HEK293 (cell line): ENCODE results near the gene SLC38A1.

Source experiments
- ATF2 ChIP-seq: fragments of 450-650 bp; formaldehyde crosslinking; IDR thresholded peaks from 2 replicates; pipeline ENCODE4 v1.5.1; 2016; ENCODE audit warnings: missing biosample characterization, missing genetic modification characterization, low read depth
- EGR2 ChIP-seq: fragments of 450-650 bp; formaldehyde crosslinking; IDR thresholded peaks from 2 replicates; pipeline ENCODE4 v1.5.1; 2016; ENCODE audit warnings: low read depth, missing biosample characterization, missing genetic modification characterization
- GFI1B ChIP-seq: fragments of 450-650 bp; formaldehyde crosslinking; IDR thresholded peaks from 2 replicates; pipeline ENCODE4 v1.5.1; 2016; ENCODE audit warnings: missing biosample characterization, missing genetic modification characterization
- GLI2 ChIP-seq: fragments of 450-650 bp; formaldehyde crosslinking; IDR thresholded peaks from 2 replicates; pipeline ENCODE4; 2017; ENCODE audit warnings: missing biosample characterization, missing genetic modification characterization, low read depth, borderline replicate concordance
- GLI4 ChIP-seq: fragments of 450-650 bp; formaldehyde crosslinking; IDR thresholded peaks from 2 replicates; pipeline ENCODE4 v1.5.1; 2016; ENCODE audit warnings: missing biosample characterization, missing genetic modification characterization
- IKZF3 ChIP-seq: fragments of 450-650 bp; IDR thresholded peaks from 2 replicates; pipeline ENCODE4 v1.5.0; 2018; ENCODE audit warnings: missing biosample characterization, mild to moderate bottlenecking, missing genetic modification characterization, moderate library complexity
- PBX3 ChIP-seq: sonication (generic); formaldehyde crosslinking; IDR thresholded peaks from 2 replicates; pipeline ENCODE4 v1.8.1; 2022; ENCODE audit warnings: mild to moderate bottlenecking, moderate library complexity, missing genetic modification reagents
- ZBTB1 ChIP-seq: fragments of 450-650 bp; formaldehyde crosslinking; IDR thresholded peaks from 2 replicates; pipeline ENCODE4 v1.5.1; 2016; ENCODE audit warnings: missing biosample characterization, missing genetic modification characterization
- ZBTB7A ChIP-seq: fragments of 450-650 bp; formaldehyde crosslinking; IDR thresholded peaks from 2 replicates; pipeline ENCODE4 v1.5.1; 2016; ENCODE audit warnings: low read depth, missing biosample characterization, missing genetic modification characterization
- ZFP41 ChIP-seq: fragments of 450-650 bp; formaldehyde crosslinking; IDR thresholded peaks from 2 replicates; pipeline ENCODE4 v1.5.1; 2016; ENCODE audit warnings: missing biosample characterization, missing genetic modification characterization, borderline replicate concordance
- ZNF10 ChIP-seq: fragments of 450-650 bp; formaldehyde crosslinking; IDR thresholded peaks from 2 replicates; pipeline ENCODE4 v1.5.1; 2017; ENCODE audit warnings: missing biosample characterization, missing genetic modification characterization
- ZNF174 ChIP-seq: fragments of 450-650 bp; formaldehyde crosslinking; IDR thresholded peaks from 2 replicates; pipeline ENCODE4 v1.5.0; 2017; ENCODE audit warnings: missing biosample characterization, mild to moderate bottlenecking, missing genetic modification characterization
- ZNF26 ChIP-seq: fragments of 450-650 bp; formaldehyde crosslinking; IDR thresholded peaks from 2 replicates; pipeline ENCODE4 v1.5.1; 2016; ENCODE audit warnings: missing biosample characterization, missing genetic modification characterization
- ZNF274 ChIP-seq, 2 experiments: fragments of 200-500 bp in 1 of 2; fragments of 450-650 bp in 1 of 2; sonication (Bioruptor generic) in 1 of 2; formaldehyde crosslinking in 1 of 2; IDR thresholded peaks; 2 replicates each; pipeline versions ENCODE4 v1.5.1 to v1.6.1; 2014 to 2016; ENCODE audit warnings: borderline replicate concordance in 1 of 2, inconsistent platforms in 1 of 2, low read length in 1 of 2, missing biosample characterization in 1 of 2, missing genetic modification characterization in 1 of 2
- ZNF311 ChIP-seq: fragments of 450-650 bp; formaldehyde crosslinking; IDR thresholded peaks from 2 replicates; pipeline ENCODE4 v1.5.1; 2017; ENCODE audit warnings: missing biosample characterization, missing genetic modification characterization, borderline replicate concordance
- ZNF335 ChIP-seq: fragments of 450-650 bp; formaldehyde crosslinking; conservative IDR thresholded peaks from 2 replicates; pipeline ENCODE4 v1.5.1; 2016; ENCODE audit warnings: missing biosample characterization, missing genetic modification characterization
- ZNF350 ChIP-seq: fragments of 450-650 bp; formaldehyde crosslinking; IDR thresholded peaks from 2 replicates; pipeline ENCODE4 v1.5.0; 2017; ENCODE audit warnings: missing biosample characterization, mild to moderate bottlenecking, missing genetic modification characterization
- ZNF37A ChIP-seq: fragments of 450-650 bp; IDR thresholded peaks from 2 replicates; pipeline ENCODE4 v1.5.1; 2018; ENCODE audit warnings: missing biosample characterization, missing genetic modification characterization
- ZNF404 ChIP-seq: fragments of 450-650 bp; formaldehyde crosslinking; IDR thresholded peaks from 2 replicates; pipeline ENCODE4 v1.5.1; 2017; ENCODE audit warnings: missing biosample characterization, missing genetic modification characterization
- ZNF416 ChIP-seq: fragments of 450-650 bp; formaldehyde crosslinking; IDR thresholded peaks from 2 replicates; pipeline ENCODE4 v1.5.1; 2016; ENCODE audit warnings: missing biosample characterization, missing genetic modification characterization
- ZNF423 ChIP-seq: fragments of 450-650 bp; formaldehyde crosslinking; IDR thresholded peaks from 2 replicates; pipeline ENCODE4 v1.5.1; 2016; ENCODE audit warnings: missing biosample characterization, missing genetic modification characterization
- ZNF473 ChIP-seq: fragments of 450-650 bp; formaldehyde crosslinking; IDR thresholded peaks from 2 replicates; pipeline ENCODE4 v1.5.1; 2017; ENCODE audit warnings: missing biosample characterization, missing genetic modification characterization
- ZNF544 ChIP-seq: fragments of 450-650 bp; formaldehyde crosslinking; IDR thresholded peaks from 2 replicates; pipeline ENCODE4 v1.5.0; 2017; ENCODE audit warnings: missing biosample characterization, missing genetic modification characterization
- ZNF555 ChIP-seq: fragments of 450-650 bp; formaldehyde crosslinking; conservative IDR thresholded peaks from 2 replicates; pipeline ENCODE4 v1.5.1; 2017; ENCODE audit warnings: missing biosample characterization, mild to moderate bottlenecking, missing genetic modification characterization, inconsistent platforms
- ZNF585B ChIP-seq: fragments of 450-650 bp; formaldehyde crosslinking; IDR thresholded peaks from 2 replicates; pipeline ENCODE4 v1.5.1; 2016; ENCODE audit warnings: missing biosample characterization, missing genetic modification characterization
- ZNF658 ChIP-seq: fragments of 450-650 bp; formaldehyde crosslinking; IDR thresholded peaks from 2 replicates; pipeline ENCODE4; 2016; ENCODE audit warnings: missing biosample characterization, missing genetic modification characterization
- ZNF707 ChIP-seq: fragments of 450-650 bp; formaldehyde crosslinking; IDR thresholded peaks from 2 replicates; pipeline ENCODE4 v1.5.1; 2016; ENCODE audit warnings: missing biosample characterization, missing genetic modification characterization
- ZNF791 ChIP-seq: fragments of 450-650 bp; formaldehyde crosslinking; IDR thresholded peaks from 2 replicates; pipeline ENCODE4 v1.5.1; 2016; ENCODE audit warnings: missing biosample characterization, missing genetic modification characterization
- ZSCAN23 ChIP-seq: fragments of 450-650 bp; formaldehyde crosslinking; IDR thresholded peaks from 2 replicates; pipeline ENCODE4 v1.5.1; 2016; ENCODE audit warnings: missing biosample characterization, missing genetic modification characterization
- TF ChIP-seq, protein P1 (sequence below): fragments of 450-650 bp; formaldehyde crosslinking; IDR thresholded peaks from 2 replicates; pipeline ENCODE4 v1.5.1; 2017; ENCODE audit warnings: missing biosample characterization, missing genetic modification characterization
- TF ChIP-seq, protein P2 (sequence below): fragments of 450-650 bp; formaldehyde crosslinking; IDR thresholded peaks from 2 replicates; pipeline ENCODE4 v1.5.1; 2017; ENCODE audit warnings: missing biosample characterization, missing genetic modification characterization

SLC38A1 gene

GRCh38 chr12:46160101-46160980, 108.5 kb downstream of the SLC38A1 start (continued):
- TF ChIP-seq ATF2 (tag by site-specific recombination) (peak; percentile 54), ZSCAN23 (tag by site-specific recombination) (no peak), GLI2 (tag by site-specific recombination) (peak; percentile 33), ZNF791 (no peak), ZNF707 (tag by site-specific recombination) (no peak), ZNF335 (peak; percentile 92), ZNF26 (tag by site-specific recombination) (no peak), ZBTB1 (no peak), ZNF585B (tag by site-specific recombination) (no peak), ZNF174 (tag by site-specific recombination) (no peak), ZNF10 (tag by site-specific recombination) (peak; percentile 55; the same call in 1 of the 2 replicates), ZNF658 (no peak), ZNF416 (no peak), ZFP41 (no peak), GFI1B (tag by site-specific recombination) (peak; percentile 13; the same call in 1 of the 2 replicates), ZNF555 (tag by site-specific recombination) (no peak), ZNF350 (tag by site-specific recombination) (no peak), GLI4 (tag by site-specific recombination) (no peak), ZNF473 (tag by site-specific recombination) (no peak), ZNF311 (tag by site-specific recombination) (no peak), IKZF3 (tag by site-specific recombination) (peak; percentile 80), ZNF274 (IDR thresholded peaks at IDR 0.05; ENCODE audit: low read length) (no peak), ZNF274 (tag by site-specific recombination; IDR thresholded peaks at IDR 0.05; ENCODE audit: borderline replicate concordance) (no peak), ZNF423 (tag by site-specific recombination) (no peak), EGR2 (tag by site-specific recombination) (no peak), ZNF544 (tag by site-specific recombination) (no peak), ZNF37A (tag by site-specific recombination) (no peak), ZNF404 (tag by site-specific recombination) (no peak), ZBTB7A (tag by site-specific recombination) (no peak), PBX3 (CRISPR knock-in tag) (no peak)
- TF ChIP-seq, protein P1, sequence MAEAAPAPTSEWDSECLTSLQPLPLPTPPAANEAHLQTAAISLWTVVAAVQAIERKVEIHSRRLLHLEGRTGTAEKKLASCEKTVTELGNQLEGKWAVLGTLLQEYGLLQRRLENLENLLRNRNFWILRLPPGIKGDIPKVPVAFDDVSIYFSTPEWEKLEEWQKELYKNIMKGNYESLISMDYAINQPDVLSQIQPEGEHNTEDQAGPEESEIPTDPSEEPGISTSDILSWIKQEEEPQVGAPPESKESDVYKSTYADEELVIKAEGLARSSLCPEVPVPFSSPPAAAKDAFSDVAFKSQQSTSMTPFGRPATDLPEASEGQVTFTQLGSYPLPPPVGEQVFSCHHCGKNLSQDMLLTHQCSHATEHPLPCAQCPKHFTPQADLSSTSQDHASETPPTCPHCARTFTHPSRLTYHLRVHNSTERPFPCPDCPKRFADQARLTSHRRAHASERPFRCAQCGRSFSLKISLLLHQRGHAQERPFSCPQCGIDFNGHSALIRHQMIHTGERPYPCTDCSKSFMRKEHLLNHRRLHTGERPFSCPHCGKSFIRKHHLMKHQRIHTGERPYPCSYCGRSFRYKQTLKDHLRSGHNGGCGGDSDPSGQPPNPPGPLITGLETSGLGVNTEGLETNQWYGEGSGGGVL (tag by site-specific recombination) = 0 out of 2 replicates have a peak, but pooled peaks have one; percentile 15
- TF ChIP-seq, protein P2, sequence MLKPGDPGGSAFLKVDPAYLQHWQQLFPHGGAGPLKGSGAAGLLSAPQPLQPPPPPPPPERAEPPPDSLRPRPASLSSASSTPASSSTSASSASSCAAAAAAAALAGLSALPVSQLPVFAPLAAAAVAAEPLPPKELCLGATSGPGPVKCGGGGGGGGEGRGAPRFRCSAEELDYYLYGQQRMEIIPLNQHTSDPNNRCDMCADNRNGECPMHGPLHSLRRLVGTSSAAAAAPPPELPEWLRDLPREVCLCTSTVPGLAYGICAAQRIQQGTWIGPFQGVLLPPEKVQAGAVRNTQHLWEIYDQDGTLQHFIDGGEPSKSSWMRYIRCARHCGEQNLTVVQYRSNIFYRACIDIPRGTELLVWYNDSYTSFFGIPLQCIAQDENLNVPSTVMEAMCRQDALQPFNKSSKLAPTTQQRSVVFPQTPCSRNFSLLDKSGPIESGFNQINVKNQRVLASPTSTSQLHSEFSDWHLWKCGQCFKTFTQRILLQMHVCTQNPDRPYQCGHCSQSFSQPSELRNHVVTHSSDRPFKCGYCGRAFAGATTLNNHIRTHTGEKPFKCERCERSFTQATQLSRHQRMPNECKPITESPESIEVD (tag by site-specific recombination) = peak; percentile 97
